ENCODE results near the gene KEAP1. TPM values are rescaled to one million over a fixed set of nuclear protein-coding genes. Genes with fewer than 3 reads are reported as not detected.
A peak's percentile ranks its signal among the peaks of the same experiment; 100 is the strongest.

KEAP1 gene
- total RNA-seq, 1 experiment from 2014 or later = 73.0 TPM

GRCh38 chr19:10452726-10453618 lies 50.2 kb downstream of the KEAP1 start:
- Mint-ChIP-seq H3K27me3 (ENCODE audit: insufficient read depth, unreplicated experiment) (no peaks in the 10 kb centered on the region), H3K9me3 (ENCODE audit: unreplicated experiment) (no peaks in the 10 kb centered on the region), H3K36me3 (ENCODE audit: insufficient read depth, unreplicated experiment) (no peaks in the 10 kb centered on the region), H3K27ac (ENCODE audit: unreplicated experiment) (no peak overlapping the region), H3K4me3 (ENCODE audit: unreplicated experiment) (no peak overlapping the region), H3K4me1 (ENCODE audit: low read depth, unreplicated experiment) (peaks cover 8% of the 10 kb centered on the region)
- CTCF ChIA-PET = no interaction called here
- BruUV-seq (replicated peaks) = no TSS peak
- DNase-seq = no peak
- Histone ChIP-seq H3K9me3 (no peaks in the 10 kb centered on the region), H3K4me3 (ENCODE audit: low read depth, low read length) (no peak overlapping the region), H3K4me1 (no peaks in the 10 kb centered on the region), H3K36me3 (ENCODE audit: control insufficient read depth, insufficient read depth, low read length) (no peaks in the 10 kb centered on the region), H3K27me3 (replicated peaks; ENCODE audit: control insufficient read depth, insufficient read depth, low read length) (no peaks in the 10 kb centered on the region)
- intact Hi-C loops (cut with micrococcal nuclease; ENCODE audit: unreplicated experiment) = no loop called here
- TF ChIP-seq CTCF (IDR thresholded peaks at IDR 0.05; ENCODE audit: insufficient read depth in 1 of 2, low read depth in 1 of 2, low read length in 1 of 2, severe bottlenecking in 1 of 2, unreplicated experiment in 1 of 2) = no peak
- POLR2A ChIA-PET = no interaction called here

- intact Hi-C loops (cut with micrococcal nuclease; ENCODE audit: unreplicated experiment) = no loop called here
- Mint-ChIP-seq H3K9me3 (ENCODE audit: unreplicated experiment) (no peaks in the 10 kb centered on the region), H3K27ac (ENCODE audit: unreplicated experiment) (no peak overlapping the region), H3K4me1 (ENCODE audit: low read depth, unreplicated experiment) (peaks cover 8% of the 10 kb centered on the region), H3K4me3 (ENCODE audit: unreplicated experiment) (no peak overlapping the region), H3K27me3 (ENCODE audit: insufficient read depth, unreplicated experiment) (no peaks in the 10 kb centered on the region), H3K36me3 (ENCODE audit: insufficient read depth, unreplicated experiment) (no peaks in the 10 kb centered on the region)
- Histone ChIP-seq H3K27me3 (replicated peaks; ENCODE audit: control insufficient read depth, insufficient read depth, low read length) (no peaks in the 10 kb centered on the region), H3K4me1 (no peaks in the 10 kb centered on the region), H3K36me3 (ENCODE audit: control insufficient read depth, insufficient read depth, low read length) (no peaks in the 10 kb centered on the region), H3K9me3 (no peaks in the 10 kb centered on the region), H3K4me3 (ENCODE audit: low read depth, low read length) (no peak overlapping the region)
- no TSS peak for BruUV-seq (replicated peaks)
- POLR2A ChIA-PET = interaction anchor here (0.5 kb wide), 1 partner anchor 36 kb away, joined by 6 read pairs; no protein-coding TSS in a partner anchor
- CTCF ChIA-PET = no interaction called here
- TF ChIP-seq CTCF (IDR thresholded peaks at IDR 0.05; ENCODE audit: insufficient read depth in 1 of 2, low read depth in 1 of 2, low read length in 1 of 2, severe bottlenecking in 1 of 2, unreplicated experiment in 1 of 2) = no peak
- peak; percentile 43 to 76 for DNase-seq
Measured at GRCh38 chr19:10450853-10451609, 52.1 kb downstream of the KEAP1 start.

GRCh38 chr19:10450191-10450852 lies 52.8 kb downstream of the KEAP1 start:
- H3K36me3 Mint-ChIP-seq (ENCODE audit: insufficient read depth, unreplicated experiment) = no peaks in the 10 kb centered on the region
- Histone ChIP-seq H3K4me3 (ENCODE audit: low read depth, low read length) (no peak overlapping the region), H3K9me3 (no peaks in the 10 kb centered on the region), H3K36me3 (ENCODE audit: control insufficient read depth, insufficient read depth, low read length) (no peaks in the 10 kb centered on the region), H3K27me3 (replicated peaks; ENCODE audit: control insufficient read depth, insufficient read depth, low read length) (no peaks in the 10 kb centered on the region), H3K4me1 (no peaks in the 10 kb centered on the region)
- H3K9me3 Mint-ChIP-seq (ENCODE audit: unreplicated experiment) = no peaks in the 10 kb centered on the region
- no peak overlapping the region for H3K27ac Mint-ChIP-seq (ENCODE audit: unreplicated experiment)
- H3K4me1 Mint-ChIP-seq (ENCODE audit: low read depth, unreplicated experiment) = peaks cover 8% of the 10 kb centered on the region
- no peaks in the 10 kb centered on the region for H3K27me3 Mint-ChIP-seq (ENCODE audit: insufficient read depth, unreplicated experiment)
- intact Hi-C loops (cut with micrococcal nuclease; ENCODE audit: unreplicated experiment) = no loop called here
- TF ChIP-seq CTCF (IDR thresholded peaks at IDR 0.05; ENCODE audit: insufficient read depth in 1 of 2, low read depth in 1 of 2, low read length in 1 of 2, severe bottlenecking in 1 of 2, unreplicated experiment in 1 of 2) = no peak
- H3K4me3 Mint-ChIP-seq (ENCODE audit: unreplicated experiment) = no peak overlapping the region
- DNase-seq = no peak
- no TSS peak for BruUV-seq (replicated peaks)
- ChIA-PET CTCF (no interaction called here), POLR2A (interaction anchor here (0.5 kb wide), 1 partner anchor 37 kb away, joined by 6 read pairs; no protein-coding TSS in a partner anchor)

Measured in Caco-2 (cell line).